Mesodermal cell (in vitro differentiated cells): ENCODE results near the gene CFAP221.

ENCODE experiments used
- H3K27ac ChIP-seq: 2 replicates; pipeline ENCODE4 v1.7.0; 2013; ENCODE audit warnings: mild to moderate bottlenecking, low read depth, low read length, moderate library complexity; ENCODE audit not compliant: severe bottlenecking
- H3K36me3 ChIP-seq: 2 replicates; pipeline ENCODE4 v1.7.1; 2013; ENCODE audit warnings: mild to moderate bottlenecking, low read length, moderate library complexity; ENCODE audit not compliant: control insufficient read depth, insufficient read depth
- H3K4me1 ChIP-seq: one replicate; pipeline ENCODE4 v1.7.1; 2013; ENCODE audit warnings: mild to moderate bottlenecking, low read length; ENCODE audit not compliant: insufficient read depth, control insufficient read depth, poor library complexity, severe bottlenecking
- H3K4me3 ChIP-seq: 2 replicates; pipeline ENCODE4 v1.7.0; 2013; ENCODE audit warnings: low read length, control low read depth, mild to moderate bottlenecking; ENCODE audit not compliant: insufficient read depth, poor library complexity, severe bottlenecking; ENCODE audit errors: extremely low read depth
- H3K9me3 ChIP-seq: 2 replicates; pipeline ENCODE4 v1.7.1; 2013; ENCODE audit warnings: mild to moderate bottlenecking, low read length, moderate library complexity; ENCODE audit not compliant: control insufficient read depth
- WGBS, 2 experiments: methylation state at CpG; one replicate each; pipeline ENCODE4 v1.1.5; 2013; ENCODE audit warnings: missing lambda C conversion rate in 2 of 2; ENCODE audit not compliant: insufficient coverage in 2 of 2; 5-methylcytosine and 5-hydroxymethylcytosine counted together

The CFAP221 gene

DNA sequence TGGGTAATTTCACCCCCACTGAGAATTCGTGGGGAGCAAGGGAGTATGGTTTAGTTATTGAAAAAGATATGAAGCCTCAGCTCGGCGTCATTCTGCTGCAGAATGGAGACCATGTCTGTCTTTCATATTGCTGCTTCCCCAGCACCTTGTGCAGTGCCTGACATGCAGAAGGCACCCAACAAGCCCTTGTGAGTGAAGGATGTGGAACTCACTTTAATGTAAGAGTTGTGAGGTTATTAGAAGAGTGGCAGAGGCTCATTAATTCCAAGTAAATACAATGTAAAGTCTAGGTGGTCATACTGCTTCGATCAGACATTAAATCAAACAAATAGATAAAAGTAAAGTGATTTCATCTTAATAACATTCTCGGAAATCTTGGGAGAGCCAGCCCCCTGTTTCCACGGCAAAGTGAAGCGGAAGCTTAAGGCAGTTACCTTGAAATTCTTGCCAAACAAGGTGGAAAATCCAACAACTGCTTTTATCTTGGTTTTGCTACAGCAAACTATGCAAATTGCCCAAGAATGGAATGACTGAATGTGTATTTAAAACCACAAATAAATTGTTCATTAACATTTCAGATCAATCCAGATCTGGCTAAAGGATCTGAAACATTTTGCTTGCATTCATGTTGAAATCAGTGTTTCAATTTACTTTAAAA lies 9.6 kb downstream of the CFAP221 start:
- H3K9me3 ChIP-seq: no peaks in the 10 kb centered on the region
- H3K27ac ChIP-seq: no peak overlapping the region
- 95 to 100% methylated on average over 4 to 5 of the region's 7 CpGs for WGBS, 2 experiments
- H3K36me3 ChIP-seq: no peaks in the 10 kb centered on the region
- peaks cover under 1% of the 10 kb centered on the region for H3K4me1 ChIP-seq
- H3K4me3 ChIP-seq: no peak overlapping the region

DNA sequence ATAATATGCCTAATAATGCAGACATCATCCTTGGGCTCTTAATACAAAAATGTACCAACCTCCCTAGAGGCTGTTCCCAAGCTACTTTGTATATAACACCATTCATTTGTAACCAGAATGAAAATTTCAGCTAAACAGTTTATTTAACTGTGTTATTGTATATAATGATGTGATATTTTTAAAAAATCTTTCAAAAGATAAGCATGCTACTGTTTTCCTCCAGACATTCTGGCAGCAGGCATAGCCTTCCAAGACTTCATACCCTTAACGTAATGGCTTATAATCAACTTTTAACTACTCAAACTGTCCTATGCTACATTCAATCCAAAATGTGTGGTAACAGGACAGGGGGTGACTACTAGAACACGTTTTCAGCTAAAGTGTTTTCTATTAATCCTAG lies 21.2 kb downstream of the CFAP221 start:
- no peaks in the 10 kb centered on the region for H3K4me1 ChIP-seq
- 80 to 100% methylated on average over 1 of the region's 2 CpGs for WGBS, 2 experiments
- no peak overlapping the region for H3K4me3 ChIP-seq
- no peak overlapping the region for H3K27ac ChIP-seq
- H3K36me3 ChIP-seq: no peaks in the 10 kb centered on the region
- no peaks in the 10 kb centered on the region for H3K9me3 ChIP-seq

DNA sequence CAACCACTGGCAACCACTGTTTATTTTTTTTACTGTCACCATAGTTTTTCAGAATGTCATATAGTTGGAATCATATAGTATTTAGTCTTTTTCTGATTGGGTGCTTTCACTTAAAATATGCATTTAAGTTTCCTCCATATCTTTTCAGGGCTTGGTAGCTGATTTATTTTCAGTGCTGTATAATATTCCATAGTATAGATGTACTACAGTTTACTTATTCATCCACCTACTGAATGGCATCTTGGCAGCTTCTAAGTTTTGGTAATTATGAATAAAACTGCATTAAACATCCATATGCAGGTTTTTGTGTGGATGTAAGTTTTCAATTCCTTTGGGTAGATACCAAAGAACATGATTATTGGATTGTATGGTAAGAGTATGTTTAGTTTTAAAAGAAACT lies 23.0 kb downstream of the CFAP221 start:
- Histone ChIP-seq H3K9me3 (no peaks in the 10 kb centered on the region), H3K36me3 (no peaks in the 10 kb centered on the region), H3K27ac (no peak overlapping the region), H3K4me3 (no peak overlapping the region), H3K4me1 (no peaks in the 10 kb centered on the region)

DNA sequence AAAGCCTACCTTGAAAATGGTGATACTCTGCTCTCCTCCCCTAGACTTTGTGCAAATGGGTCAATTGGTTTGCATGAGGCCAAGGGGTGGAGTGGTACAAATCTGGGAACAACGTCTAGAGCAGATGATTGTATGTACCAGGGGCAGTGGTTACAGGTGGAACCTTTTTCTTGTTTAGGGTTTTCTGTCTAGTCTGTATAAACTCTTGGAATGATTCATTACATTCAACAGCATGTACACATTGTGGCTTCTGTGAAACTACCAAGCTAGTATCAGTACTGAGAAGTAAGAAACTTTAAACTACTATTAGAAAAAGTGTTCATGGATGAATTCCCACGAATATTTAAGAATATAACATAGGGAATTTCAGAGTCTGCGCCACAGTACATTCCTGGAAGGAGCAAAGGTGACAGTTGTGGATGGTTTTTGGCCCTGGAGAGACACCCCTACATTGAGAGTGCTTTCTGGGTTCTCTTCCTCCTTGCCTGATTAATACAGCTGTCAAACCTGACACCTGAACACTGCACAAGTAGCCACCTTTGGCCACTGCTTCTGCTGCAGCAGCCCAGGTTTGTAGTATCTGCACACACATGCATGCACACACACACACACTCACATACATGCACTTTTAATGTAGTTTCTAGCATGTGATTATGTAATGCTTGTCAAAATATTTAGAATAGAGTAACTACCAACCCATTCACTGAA lies 30.0 kb downstream of the CFAP221 start:
- 80 to 100% methylated on average over 1 of the region's 3 CpGs for WGBS, 2 experiments
- H3K9me3 ChIP-seq: no peaks in the 10 kb centered on the region
- no peaks in the 10 kb centered on the region for H3K36me3 ChIP-seq
- H3K27ac ChIP-seq: no peak overlapping the region
- no peaks in the 10 kb centered on the region for H3K4me1 ChIP-seq
- no peak overlapping the region for H3K4me3 ChIP-seq

DNA sequence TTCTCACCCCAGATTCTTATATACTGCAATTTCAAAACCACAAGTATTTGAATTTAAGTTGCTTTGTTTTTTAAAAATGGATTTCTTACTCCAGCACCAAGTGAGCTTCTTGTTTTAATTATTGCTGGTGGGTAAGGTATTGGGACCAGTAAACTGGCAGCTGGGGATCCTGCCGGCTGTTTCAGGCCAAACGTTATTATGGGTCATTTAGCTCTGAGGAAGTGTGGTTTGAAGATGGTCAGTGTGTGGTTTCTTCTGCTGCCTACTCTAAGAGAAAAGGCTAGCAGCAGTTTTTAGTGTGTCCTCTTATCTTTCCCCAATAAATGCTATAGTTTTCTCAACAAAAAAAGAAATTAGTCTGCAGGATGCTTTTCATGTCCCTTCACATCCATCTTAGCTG lies 30.6 kb downstream of the CFAP221 start:
- Histone ChIP-seq H3K4me1 (no peaks in the 10 kb centered on the region), H3K27ac (no peak overlapping the region), H3K4me3 (no peak overlapping the region), H3K36me3 (no peaks in the 10 kb centered on the region), H3K9me3 (no peaks in the 10 kb centered on the region)
- 80% methylated on average over 1 of the region's 2 CpGs; no CpG with 5 or more reads in 1 of the 2 experiments for WGBS, 2 experiments

DNA sequence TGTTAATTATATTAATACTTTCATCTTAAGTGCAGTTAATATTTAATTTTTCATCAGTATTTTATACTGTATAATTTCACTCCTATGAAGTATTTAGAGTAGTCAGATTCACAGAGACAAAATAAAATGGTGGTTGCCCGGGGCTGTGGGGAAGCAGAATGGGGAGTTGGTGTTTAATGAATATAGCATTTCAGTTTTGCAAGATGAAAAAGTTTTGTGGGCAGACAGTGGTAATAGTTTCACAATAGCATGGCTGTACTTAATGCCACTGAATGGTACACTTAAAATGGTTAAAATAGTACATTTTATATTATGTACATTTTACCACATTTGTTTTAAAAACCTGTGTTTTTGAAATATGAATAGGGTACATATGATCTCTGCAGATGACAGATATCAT lies 31.2 kb downstream of the CFAP221 start:
- Histone ChIP-seq H3K4me1 (no peaks in the 10 kb centered on the region), H3K27ac (no peak overlapping the region), H3K36me3 (no peaks in the 10 kb centered on the region), H3K4me3 (no peak overlapping the region), H3K9me3 (no peaks in the 10 kb centered on the region)
- no CpG with 5 or more reads among the region's 1 CpG for WGBS, 2 experiments

DNA sequence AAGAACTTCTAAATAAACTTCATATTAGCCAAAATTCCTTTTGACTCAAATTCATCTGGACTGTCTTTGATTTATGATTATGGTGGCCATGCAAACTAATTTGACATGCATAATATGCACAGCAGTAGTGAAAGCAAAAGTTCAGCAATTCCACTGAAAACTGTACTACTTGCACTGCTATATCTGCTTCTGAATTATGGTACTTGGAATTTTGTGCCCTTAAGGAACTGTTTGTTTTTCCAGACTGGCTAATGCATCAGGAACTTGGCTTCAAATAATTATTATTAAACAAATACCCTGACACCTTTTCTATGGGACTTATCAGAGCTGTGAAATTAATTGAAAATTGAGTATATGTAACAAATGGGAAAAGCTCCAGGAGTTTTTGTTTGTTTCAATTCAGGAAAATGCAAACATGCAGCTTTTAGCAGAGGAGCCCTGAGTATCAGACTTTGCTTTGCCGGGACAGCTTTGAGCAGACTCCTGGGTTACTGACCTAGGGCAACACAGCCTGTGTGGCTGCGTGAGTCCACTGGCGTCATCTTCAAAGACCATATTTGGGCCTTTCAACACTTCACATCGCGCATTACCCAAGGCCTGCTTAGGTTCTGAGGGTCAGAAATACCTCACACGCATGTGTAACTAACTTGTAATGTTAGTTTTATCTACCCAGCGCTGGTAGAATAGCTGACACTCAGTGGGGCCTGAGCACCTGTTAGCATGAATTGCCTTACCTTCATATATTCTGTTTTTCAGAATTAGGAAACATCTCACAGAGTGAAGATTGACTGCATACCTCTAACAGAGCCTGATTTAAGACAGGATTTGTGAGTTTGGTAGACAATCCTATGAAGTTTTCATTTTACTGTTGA lies 35.4 kb downstream of the CFAP221 start:
- no peak overlapping the region for H3K27ac ChIP-seq
- no peaks in the 10 kb centered on the region for H3K9me3 ChIP-seq
- no peak overlapping the region for H3K4me3 ChIP-seq
- no peaks in the 10 kb centered on the region for H3K4me1 ChIP-seq
- 92 to 98% methylated on average over 6 to 7 of the region's 7 CpGs for WGBS, 2 experiments
- no peaks in the 10 kb centered on the region for H3K36me3 ChIP-seq

DNA sequence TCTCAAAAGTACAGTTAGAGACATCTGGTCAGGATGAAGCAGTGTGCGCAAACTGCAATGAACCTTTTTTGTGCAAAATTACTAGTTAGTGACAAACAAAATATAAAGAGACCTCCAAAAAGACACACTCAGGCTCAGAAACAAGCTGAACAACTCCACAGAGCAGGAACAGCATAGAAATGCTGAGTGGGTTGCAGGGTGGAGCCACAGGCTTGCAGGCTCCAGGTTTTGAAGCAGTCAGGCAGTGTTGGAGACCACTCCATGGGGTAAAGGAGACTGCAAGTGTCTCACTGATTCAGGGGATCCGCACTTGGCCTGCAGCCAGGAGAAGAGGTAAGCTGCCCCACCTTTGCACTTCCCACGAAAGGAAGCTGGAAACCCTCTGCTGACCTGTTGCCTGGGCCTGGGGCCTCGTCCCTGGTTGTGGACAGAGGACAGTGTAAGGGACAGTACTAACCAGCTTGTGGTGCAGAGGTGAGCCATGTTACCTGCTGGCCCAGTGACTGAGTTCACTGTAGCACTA lies 36.4 kb downstream of the CFAP221 start:
- no peak overlapping the region for H3K27ac ChIP-seq
- no peak overlapping the region for H3K4me3 ChIP-seq
- H3K36me3 ChIP-seq: no peaks in the 10 kb centered on the region
- H3K4me1 ChIP-seq: no peaks in the 10 kb centered on the region
- 100% methylated on average over 1 to 2 of the region's 4 CpGs for WGBS, 2 experiments
- H3K9me3 ChIP-seq: no peaks in the 10 kb centered on the region

DNA sequence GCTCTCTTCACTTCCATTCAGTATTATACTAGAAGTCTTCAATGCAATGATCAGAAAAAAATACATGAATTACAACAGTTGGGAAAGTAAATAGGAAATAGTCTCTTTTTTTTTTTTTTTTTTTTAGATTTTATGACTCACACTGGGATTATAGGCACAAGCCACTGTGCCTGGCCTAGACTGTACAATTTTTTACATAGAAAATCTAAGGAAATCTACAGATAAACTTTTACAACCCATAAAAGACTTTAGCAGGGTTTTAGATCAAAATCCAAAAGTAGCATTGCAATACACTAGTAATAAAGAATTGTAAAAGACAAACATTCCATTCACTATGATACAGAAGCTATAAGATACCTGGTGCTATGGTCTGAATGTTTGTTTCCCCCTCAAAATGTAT lies 39.0 kb downstream of the CFAP221 start:
- Histone ChIP-seq H3K4me3 (no peak overlapping the region), H3K9me3 (no peaks in the 10 kb centered on the region), H3K36me3 (no peaks in the 10 kb centered on the region), H3K27ac (no peak overlapping the region), H3K4me1 (no peaks in the 10 kb centered on the region)

DNA sequence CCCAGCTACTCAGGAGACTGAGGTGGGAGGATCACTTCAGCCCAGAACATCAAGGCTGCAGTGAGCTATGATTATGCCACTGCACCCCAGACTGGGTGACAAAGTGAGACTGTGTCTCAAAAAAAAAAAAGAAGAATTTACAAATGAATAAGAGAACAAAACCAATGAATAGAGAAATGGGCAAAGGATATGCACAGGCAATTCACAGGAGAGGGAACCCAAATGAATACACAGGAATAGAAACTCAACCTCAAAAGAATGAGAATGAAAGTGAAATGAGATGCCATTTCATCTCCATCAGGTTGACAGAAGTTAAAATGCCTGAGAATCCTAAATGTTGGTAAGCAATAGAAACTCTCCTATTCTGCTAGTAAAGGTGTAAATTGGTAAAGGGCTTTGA lies 40.2 kb downstream of the CFAP221 start:
- Histone ChIP-seq H3K4me3 (no peak overlapping the region), H3K27ac (no peak overlapping the region), H3K9me3 (no peaks in the 10 kb centered on the region), H3K36me3 (no peaks in the 10 kb centered on the region), H3K4me1 (no peaks in the 10 kb centered on the region)

DNA sequence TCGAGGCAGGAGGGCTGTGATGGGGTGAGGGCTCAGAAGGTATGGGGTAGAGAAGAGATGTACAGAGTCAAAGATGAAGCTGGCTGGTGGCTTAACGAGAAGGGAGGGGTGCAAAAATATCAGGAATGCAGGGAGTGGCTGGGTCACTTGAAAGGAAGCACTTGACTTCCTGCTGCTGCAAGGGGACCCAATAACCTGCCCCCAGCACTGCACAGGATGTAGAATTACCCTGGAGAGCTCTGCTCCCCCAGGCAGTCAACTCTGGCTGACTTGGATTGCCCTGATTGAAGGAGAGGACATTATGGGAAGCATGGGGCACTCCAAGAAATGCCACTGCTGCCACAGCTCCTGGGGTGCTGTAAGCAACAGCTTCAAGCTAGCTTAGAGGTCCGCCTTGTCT lies 41.8 kb downstream of the CFAP221 start:
- WGBS, 2 experiments: 79 to 81% methylated on average over 3 of the region's 3 CpGs
- no peak overlapping the region for H3K4me3 ChIP-seq
- no peaks in the 10 kb centered on the region for H3K4me1 ChIP-seq

More for the DNA sequence above, 41.8 kb downstream of the CFAP221 start:
- no peak overlapping the region for H3K27ac ChIP-seq
- H3K36me3 ChIP-seq: no peaks in the 10 kb centered on the region
- H3K9me3 ChIP-seq: no peaks in the 10 kb centered on the region
